NCI-H1092 treated with DMSO at 0.1 percent for 48 hours (cell line): Measurements from ENCODE around the gene SLC16A8.
"Not testable (repeated sequence)": the region's sequence is repeated elsewhere in the genome, so short reads cannot be mapped to it uniquely, and the experiment has no call there.

ENCODE experiments used
- DNase-seq: peaks from one replicate; lab custom pipeline; 2025; lab: John Stamatoyannopoulos, UW

Gene SLC16A8

DNA sequence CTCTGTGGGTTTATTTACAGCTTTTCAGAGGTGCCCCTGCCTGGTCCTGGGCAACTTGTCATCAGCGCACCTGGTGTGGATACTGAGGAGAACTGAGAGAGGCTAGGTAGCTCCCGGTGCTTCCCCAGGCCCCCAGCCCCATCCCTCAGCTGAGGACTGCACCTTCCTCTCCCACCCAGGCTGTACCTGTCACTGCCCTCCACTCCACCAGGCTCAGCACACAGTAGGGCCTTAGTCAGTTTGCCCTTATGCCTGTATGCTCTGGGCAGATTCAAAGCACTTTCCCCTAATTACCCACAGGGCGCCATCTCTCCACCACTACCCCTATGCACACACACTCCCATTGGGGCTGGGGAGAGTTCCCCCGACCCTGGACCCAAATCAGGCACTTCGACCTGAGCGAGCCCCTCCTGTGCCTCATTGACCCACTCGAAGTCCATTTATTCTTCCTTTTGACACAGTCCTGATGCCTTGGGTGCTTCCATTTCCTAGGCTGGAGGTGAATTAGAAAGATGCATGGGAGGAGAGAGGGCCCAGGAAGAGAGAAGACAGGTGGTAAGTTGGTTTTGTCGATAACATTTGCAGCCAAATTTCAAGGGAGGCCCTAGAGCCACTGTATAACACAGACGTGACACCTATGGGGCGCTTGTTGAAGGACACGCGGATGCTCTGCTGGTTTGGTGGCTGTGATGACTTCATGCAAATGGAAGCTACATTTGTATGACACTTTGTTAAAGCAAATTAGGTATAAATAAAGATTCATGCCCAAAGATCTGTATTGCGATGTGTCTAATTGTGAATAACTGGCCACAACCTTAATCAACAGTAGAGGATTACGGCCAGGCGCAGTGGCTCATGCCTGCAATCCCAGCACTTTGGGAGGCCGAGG, 40.6 kb downstream of the SLC16A8 start:
- no peak for DNase-seq

DNA sequence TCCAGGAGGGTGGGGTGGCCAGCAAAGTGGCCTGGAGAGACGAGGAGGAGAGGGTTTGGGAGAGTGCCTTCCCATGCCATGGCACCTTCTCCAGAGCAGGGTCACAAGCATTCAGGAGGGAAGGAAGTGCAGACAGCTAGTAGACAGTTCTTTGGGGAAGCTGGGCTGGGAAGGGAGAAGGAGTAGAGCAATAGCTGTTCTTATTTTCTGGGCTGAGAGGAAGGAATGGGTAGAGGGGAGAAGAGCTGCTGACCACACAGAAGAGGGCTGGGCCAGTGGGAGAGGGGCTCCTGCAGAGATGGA, 41.5 kb downstream of the SLC16A8 start:
- no peak for DNase-seq

DNA sequence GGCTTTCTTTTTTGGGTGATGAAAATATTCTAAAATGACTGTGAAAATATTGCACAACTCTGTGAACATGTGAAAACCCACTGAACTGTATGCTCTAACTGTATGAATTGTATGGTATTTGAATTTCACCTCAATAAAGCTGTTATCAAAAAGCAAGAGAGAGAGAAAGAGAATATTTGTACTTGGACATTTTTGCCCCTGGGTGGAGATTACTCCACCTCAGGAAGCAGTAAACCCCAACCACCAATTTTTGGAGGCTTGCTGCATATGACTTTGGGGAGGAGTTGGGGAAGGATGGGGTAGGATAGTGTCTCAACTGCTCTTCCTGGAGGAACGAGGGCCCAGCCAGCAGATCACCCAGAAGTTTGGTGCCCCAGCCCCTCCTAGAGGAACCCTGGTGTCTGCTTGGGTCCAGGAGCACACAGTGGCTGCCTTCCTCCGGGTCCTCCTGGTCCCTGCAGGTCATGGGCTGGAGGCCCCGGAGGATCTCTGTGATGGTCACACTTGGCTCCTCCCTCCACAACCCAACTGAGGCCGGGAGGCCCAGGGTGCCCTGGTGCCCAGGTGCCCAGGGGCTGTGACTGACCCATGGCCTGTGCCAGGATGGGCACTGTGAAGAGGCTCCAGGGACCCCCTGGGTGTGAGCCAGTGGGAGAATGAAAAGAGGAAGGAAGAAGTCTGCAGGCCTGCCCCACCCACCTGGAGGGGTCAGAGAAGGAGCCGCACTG, 42.1 kb downstream of the SLC16A8 start:
- no peak for DNase-seq

DNA sequence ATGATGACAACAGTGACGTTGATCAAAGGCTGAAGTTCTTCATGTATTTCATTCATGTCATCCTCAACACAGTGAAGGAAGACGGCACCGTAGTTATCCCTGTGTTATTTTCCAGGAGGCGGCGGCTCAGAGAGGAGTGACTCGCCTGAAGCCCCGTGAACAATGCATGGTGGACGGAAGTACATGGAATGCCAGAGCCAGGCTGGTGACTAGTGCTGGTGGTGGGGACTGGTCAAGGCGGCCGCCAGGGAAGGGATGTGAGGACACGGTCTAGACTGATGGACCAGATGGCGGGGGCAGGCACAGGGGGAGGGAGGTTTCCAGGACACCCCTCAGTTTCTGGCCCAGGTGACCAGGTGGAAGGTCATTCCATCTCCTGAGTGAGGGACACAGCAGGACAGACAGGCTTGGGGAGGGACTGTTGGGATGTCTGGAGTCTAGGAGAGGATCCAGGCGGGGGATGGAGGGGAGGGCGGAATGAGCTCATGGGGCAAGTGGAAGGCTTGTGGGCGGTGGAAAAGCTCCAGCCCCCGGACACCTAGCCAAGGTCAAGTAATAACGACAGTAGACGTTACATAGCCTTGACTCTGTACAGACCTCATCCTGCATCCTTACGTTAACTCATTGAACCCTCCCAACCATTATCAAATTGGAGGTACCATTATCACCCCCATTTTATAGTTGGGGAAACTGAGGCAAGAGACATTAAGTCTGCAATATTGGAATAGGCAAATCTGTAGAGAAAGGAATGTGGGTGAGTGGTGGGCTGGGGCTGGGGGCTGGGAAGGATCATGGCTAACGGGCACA, 42.8 kb downstream of the SLC16A8 start:
- DNase-seq: no peak

DNA sequence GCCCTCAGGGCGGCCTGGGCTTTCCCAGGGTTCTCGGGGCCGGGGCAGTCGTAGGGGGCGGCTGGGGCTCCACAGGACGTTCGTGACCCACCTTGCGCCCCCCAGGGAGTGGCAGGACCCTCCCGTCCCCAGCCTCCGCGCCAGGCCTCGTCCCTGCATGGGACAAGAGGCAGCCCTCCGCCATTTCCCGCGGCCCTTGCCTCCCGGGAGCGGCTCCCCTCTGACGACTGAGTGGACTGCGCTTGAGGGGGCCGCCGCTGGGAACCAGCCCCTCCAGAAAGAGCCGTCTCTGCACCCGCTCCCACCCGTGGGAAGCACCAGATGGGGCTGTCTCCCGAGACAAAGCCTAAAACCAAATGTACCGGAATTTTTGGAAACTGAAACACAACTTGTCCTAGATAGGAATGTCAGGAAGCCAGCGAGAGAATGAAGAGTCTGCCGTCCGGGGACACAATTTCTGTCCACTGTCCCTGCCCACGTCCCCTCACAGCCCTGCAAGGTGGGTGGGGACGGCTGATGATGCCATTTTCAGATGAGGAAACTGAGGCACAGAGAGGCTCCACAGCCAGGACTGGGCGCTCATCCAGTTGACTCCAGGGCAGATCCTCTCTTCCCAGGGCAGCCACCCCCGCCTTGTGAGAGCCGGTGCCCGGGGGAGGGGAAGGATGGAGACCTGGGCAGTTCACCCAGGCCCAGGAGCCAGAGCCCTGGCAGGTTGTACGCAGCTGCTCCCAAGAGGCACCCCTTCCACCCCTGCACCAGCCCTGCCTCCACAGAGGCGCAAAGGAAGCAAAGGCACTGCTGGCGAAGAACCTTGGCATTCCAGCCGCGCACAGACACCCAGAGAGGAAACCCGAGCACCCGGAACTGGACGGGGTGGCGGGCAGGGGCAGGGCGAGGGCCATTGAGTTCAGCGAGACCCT, 44.8 kb downstream of the SLC16A8 start:
- DNase-seq: no peak

DNA sequence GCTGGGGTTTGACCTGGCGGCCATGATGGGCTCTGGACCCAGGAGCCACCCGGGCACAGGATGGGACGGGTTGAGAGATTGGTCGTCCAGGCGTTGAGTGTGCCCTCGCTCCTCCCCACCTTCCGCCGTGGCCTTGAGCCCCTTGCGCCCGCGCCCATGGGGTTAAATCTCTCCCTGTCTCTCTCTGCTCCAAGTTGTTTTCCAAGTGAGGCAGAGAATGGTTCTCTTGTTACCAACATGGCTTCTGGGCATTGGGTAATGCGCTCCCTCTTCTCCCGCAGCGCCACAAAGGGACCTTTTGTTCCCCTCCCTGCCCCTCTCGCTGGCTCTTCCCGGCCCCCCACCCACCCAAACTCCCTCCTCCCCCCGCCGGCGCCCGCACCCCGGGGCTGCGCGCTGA, 45.6 kb downstream of the SLC16A8 start:
- DNase-seq: no peak

DNA sequence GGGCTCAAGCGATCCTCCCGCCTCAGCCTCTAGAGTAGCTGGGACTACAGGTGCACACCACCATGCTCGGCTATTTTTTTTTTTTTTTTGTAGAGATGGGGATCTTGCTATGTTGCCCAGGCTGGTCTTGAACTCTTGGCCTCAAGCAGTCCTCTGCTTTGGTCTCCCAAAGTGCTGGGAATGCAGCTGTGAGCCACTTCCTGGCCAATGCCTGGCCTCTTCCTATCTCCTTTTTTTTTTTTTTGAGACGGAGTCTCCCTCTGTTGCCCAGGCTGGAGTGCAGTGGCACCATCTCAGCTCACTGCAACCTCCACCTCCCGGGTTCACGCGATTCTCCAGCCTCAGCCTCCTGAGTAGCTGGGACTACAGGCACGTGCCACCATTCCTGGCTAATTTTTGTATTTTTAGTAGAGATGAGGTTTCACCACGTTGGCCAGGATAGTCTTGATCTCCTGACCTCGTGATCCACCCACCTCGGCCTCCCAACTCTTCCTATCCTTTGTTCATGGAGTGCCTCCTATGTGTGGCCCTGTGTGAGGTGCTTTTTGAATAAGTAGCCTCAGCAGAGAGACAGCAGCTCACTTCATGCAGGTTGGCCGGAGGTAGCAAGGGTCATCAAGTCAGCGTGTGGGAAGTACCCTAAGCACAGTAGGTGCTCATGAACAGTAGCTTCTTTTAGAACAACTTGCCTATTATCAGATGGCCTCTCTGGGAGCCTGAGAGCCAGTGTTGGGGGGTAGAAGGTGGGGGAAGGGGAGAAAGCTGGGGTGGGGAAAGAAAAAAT, 46.4 kb downstream of the SLC16A8 start:
- DNase-seq: not testable (repeated sequence)

DNA sequence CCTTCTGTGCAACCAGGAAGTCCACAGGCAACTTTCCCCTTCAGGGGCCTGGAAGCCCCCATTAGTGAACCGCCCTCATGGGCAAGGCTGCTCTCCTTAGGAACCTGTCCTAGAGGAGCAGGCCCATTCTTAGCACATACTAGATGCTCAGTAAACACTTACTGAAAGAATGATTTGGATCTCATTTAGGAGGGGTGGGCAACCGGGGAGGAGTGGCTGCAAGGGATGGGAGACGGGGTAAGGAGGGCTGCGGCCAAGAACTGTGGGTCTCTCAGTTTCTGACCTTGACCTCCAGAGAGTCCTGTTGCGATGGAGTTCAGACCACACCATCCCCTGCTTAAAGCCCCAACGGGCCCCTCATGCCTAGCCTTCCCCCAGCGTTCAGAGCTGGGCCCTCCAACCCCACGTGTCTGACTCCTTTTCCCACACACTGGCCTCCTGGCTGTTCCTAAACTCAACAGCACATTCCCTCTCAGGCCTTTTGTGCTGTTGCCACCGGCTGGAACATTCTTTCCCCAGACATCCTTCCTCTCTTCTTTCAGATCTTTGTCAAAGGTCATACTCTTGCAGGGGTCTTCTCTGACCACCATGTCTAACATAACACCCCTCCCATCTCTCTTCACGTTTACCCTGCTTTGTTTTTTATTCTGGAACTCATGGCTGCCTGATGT, 47.5 kb downstream of the SLC16A8 start:
- DNase-seq: no peak

DNA sequence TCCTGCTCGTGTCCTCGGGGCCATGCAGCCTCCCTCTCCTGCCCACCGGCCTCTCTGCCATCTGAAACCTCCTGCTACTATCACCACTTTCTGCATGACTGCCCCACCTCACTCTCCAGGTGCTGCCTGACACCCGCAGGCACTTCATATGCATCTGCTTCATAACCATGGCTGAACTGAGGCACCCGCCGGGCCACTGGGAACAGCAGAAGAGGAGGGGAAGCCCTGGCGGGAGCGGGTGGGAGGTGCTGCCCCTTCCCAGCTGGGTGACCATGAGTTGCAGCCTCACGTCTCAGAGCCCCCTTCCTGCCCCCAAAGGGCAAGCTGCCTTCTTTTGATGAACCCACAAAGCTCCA, 48.5 kb downstream of the SLC16A8 start:
- DNase-seq: no peak

DNA sequence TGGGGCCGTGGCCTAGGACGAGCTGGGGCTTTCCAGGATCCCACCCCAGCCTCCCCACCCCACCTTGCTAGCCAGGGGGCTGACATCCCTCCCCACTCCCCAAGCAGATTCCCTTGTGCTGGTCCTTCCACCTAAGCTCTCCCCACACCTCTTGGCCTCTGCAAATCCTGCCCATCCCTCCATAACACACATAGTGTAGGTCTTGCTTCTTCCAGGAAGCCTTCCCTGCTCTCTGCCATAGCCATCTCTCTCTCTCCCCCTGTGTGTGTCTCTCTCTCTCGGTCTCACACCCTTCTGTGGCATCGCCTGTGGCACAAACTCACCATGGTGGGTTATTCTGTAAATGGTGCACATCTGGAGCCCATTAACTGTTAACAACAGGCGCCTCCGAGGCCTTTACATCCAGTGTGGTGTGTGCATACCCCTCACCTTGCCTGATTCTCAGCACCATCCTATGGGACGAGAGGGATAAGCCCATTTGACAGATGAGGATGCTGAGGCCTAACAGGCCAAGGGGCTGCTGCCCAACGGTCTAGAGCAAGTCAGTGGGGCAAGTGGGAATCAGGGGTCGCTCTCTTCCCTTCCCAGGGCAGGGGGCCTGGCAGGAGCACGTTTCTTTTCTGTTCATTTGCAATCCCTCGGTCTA, 49.0 kb downstream of the SLC16A8 start:
- DNase-seq: no peak

DNA sequence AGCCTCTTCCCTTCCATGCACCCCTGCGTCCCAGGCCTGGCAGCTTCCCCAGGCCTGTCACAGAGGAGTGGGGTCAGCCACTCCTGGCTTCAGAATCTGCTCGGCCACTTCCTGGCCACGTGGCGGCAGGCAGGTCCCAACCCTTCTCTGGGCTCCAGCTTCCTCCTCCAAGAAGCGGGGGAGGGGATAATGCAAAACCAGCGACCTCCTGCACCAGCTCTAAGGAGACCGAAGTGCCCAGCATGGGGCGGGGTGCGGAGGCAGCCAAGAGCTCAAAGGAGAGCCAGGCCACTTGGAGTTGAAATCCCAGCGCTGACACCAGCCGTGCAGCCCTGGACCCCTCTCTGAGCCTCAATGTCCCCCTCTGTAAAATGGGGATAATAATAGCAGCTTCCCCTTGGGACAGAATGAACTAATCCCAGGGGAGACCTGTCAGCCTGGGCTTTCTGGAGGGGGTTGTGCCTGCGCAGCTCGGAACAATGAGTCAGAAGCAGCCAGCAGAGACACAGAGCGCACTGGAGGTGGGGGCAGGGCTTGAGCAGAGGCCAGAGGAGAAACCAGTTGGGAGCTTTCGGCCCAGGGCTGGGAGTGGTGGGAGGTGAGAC, 49.6 kb downstream of the SLC16A8 start:
- no peak for DNase-seq

DNA sequence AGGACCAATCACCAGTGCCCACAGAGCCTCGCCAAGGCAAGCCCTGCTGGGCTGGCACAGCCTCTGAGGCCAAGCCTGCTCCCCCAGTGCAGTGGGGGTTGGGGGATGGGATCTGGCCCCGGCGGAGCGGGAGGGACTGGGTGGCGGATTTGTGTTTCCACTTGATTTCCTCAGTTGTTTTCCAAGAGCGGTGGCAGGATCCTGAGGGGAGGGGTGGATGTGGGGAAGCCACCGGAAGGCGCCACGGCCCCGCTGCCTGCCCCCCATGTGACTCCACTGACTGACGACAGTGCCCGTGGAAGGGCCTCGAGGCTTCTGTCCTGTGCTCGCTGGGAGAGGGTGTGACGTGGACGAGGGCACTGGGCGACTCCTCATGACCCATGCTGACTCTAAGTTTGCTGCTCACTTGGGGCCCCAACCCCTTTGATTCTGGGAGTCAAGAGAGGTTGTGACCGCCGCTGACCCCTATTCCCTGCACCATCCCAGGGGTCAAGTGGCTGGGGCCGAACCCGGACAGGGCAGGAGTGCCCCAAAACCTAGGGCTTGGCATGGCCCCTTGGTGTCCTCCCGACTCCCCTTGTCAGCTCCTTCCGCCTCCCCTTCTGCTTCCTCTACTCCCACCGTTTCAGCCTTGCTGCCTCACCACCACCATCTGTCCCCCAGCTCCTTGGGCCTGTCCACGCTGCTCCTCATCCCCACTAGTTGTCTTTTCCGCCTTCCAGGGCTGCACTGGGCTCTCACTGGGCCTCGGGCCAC, 50.3 kb downstream of the SLC16A8 start:
- DNase-seq: no peak

DNA sequence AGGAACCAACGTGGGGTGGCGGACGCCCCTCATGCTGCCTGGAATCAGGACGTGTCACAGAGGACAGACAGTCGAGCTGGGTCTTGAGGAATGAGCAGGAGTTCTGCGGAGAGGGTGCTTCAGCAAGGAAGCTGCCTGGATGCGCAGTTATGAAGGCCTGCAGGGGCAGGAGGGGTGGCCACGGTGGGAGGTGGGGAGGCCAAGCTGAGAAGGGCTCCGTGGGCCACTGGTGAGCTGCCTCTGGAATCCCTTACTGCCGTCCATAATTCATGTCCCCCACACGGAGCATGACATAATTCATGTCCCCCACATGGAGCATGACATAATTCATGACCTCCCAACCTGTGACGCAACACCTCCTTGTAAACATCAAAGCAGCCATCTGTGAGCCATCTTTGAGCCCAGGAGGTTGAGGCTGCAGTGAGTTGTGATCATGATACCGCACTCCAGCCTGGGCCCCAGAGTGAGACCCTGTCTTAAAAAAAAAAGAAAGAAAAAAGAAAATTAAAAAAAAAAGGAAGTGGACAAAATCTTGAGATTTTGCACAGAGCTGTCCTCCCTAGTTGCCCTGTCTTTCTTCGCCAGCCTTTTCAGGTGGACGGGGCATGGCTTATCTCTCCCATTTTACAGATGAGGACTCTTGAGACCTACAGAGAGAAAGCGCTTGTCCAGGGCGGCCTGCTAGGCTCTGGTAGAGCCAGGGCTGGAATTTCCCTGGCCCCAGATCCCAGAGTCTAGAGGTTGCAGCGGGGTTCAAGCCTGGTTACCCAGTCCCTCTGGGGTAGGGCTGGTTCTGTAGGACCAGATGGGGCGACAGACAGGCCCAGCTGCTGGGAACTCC, 51.1 kb downstream of the SLC16A8 start:
- no peak for DNase-seq

DNA sequence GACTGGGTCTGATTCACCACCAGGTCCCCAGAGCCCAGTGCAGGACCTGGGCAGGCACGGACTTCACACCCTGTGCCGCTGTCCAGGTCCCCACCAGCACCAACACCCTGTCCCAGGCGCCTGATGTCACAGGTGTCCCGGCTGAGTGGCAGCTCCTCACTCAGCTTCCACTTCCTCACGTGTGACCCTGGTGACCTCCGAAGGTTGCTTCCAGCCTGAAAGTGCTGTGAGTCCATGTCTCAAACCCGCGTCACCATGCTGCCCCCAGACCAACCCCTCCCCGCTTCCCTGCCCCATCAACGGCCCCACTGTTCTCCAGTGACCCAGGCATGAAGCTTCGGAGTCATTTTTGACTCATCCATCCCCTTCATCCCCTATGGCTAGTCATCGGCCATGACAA, 52.5 kb downstream of the SLC16A8 start:
- DNase-seq: no peak

DNA sequence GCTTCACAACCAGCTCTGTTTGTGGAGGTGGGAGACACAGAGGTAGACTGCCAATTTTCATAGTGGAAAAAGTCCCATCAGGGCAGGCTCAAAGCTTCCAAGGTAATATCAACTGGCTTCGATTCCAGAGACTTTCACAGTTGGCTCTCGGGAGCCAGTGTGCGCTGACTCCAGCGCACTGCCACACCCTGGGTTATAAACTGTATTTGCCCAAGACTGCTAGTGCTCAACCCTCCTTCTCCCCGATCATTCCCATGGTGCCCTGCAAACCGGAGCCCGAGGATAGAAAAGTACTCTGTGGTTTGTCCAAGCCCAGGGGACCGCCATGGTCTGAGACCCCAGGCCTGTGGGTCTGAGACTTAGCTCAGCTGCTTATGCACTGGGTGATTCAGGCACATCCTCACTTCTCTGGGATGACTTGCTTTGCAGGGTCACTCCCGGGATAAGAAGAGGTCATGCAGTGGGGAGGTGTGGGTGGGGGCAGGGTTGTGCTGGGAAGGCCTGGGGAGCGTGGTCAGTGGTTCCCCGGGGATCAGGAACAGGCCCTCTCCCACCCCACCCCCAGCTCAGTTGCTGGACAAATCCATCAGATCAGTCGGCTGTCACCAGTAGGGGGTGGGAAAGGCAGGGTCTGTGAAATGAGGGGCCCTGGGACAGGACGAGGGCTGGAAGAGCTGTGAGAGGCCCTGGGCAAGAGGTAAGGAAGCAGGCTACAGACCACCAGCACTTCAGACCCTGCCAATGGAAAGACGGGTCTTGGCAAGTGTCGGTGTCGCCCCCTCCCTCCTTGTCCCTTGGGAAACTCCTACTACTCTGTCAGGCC, 53.5 kb downstream of the SLC16A8 start:
- no peak for DNase-seq

DNA sequence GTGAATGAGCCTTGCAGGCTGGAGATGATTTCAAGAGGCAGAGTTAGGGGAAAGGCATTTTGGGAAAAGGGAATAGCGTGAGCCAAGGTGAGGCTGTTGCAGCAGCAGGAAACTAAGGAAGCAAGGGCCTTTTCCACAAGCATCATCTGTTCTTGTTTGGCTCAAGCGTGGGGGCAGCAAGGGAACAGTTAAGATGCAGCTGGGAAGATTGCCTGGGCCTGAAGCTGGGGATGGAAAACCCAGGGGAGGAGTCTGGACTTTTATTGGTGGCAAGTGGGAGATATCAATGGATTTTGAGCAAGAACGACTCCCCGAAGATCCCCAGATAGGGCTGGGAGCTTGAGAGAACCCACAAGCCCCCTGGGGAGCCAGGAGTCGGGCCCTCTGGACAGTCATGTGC, 54.1 kb downstream of the SLC16A8 start:
- no peak for DNase-seq

DNA sequence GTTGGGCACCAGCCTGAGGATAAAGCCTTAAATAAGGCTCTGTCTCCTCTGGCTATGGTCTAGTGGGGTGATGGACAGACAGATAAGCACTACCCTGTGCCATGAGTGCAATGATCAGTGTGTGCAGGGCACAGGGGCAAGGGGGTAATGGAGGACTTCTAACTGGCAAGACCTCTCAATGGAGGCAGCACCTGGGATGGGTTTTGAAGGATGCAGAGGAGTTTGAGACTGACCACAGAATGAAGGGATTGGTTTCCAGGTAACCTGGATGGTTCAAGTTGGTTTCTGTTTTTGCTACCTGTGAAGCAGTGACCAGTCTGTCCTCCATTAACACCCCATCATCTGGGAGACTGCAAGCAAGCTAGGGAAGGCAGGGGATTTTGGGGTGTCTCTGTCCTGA, 54.6 kb downstream of the SLC16A8 start:
- no peak for DNase-seq
